GM23338 (cell line): Measurements from ENCODE around the gene DAAM1. TPM values are rescaled to one million over a fixed set of nuclear protein-coding genes. Genes with fewer than 3 reads are reported as not detected.

Experiments used
- ATAC-seq: fragments of 200-7000 bp; cut with Tn5 transposase; 3 replicates; pipeline ENCODE4 v1.9.1; 2020
- DNase-seq: peaks from one replicate; pipeline ENCODE4 v3.0.0-alpha.2; 2015; ENCODE audit warnings: low spot score
- H2AFZ ChIP-seq: fragments of 200-600 bp; sonication (generic); 2 replicates; pipeline ENCODE4 v1.8.0; 2016; ENCODE audit warnings: antibody characterized with exemption, mild to moderate bottlenecking, moderate library complexity
- H3F3A ChIP-seq: fragments of 200-600 bp; sonication (generic); replicated peaks from 2 replicates; pipeline ENCODE4 v1.8.0; 2017; ENCODE audit warnings: antibody characterized with exemption, mixed run types, low read depth
- H3K27ac ChIP-seq: fragments of 200-600 bp; sonication (generic); 2 replicates; pipeline ENCODE4 v1.6.1; 2016; ENCODE audit warnings: low read depth
- H3K27me3 ChIP-seq: fragments of 200-600 bp; sonication (generic); 2 replicates; pipeline ENCODE4 v1.8.0; 2016; ENCODE audit warnings: mild to moderate bottlenecking, mixed run types, moderate library complexity; ENCODE audit not compliant: insufficient read depth
- H3K36me3 ChIP-seq: fragments of 200-600 bp; sonication (generic); 2 replicates; pipeline ENCODE4 v1.8.0; 2016; ENCODE audit warnings: mild to moderate bottlenecking; ENCODE audit not compliant: insufficient read depth
- H3K4me1 ChIP-seq: fragments of 200-600 bp; sonication (generic); 2 replicates; pipeline ENCODE4 v1.8.0; 2016; ENCODE audit warnings: mild to moderate bottlenecking, moderate library complexity; ENCODE audit not compliant: insufficient read depth
- H3K4me2 ChIP-seq: fragments of 200-600 bp; sonication (generic); 2 replicates; pipeline ENCODE4 v1.7.1; 2017; ENCODE audit warnings: mixed run types
- H3K4me3 ChIP-seq: fragments of 200-600 bp; sonication (generic); 2 replicates; pipeline ENCODE4 v1.6.1; 2016; ENCODE audit warnings: mixed run types
- H3K79me2 ChIP-seq: fragments of 200-600 bp; sonication (generic); replicated peaks from 2 replicates; pipeline ENCODE4 v1.8.0; 2017; ENCODE audit warnings: mild to moderate bottlenecking; ENCODE audit not compliant: insufficient read depth
- H3K9me2 ChIP-seq: fragments of 200-600 bp; sonication (generic); 2 replicates; pipeline ENCODE4 v1.8.0; 2017; ENCODE audit not compliant: insufficient read depth
- H4K20me1 ChIP-seq: fragments of 200-600 bp; sonication (generic); replicated peaks from 2 replicates; pipeline ENCODE4 v1.8.0; 2017; ENCODE audit warnings: mild to moderate bottlenecking; ENCODE audit not compliant: insufficient read depth
- H3K27ac Mint-ChIP-seq: 2 replicates; pipeline ENCODE4 v1.8.0; 2020; ENCODE audit warnings: inconsistent platforms, mild to moderate bottlenecking, moderate library complexity, mixed read lengths
- H3K27me3 Mint-ChIP-seq: 3 replicates; pipeline ENCODE4 v1.8.0; 2022; ENCODE audit warnings: low read depth, mild to moderate bottlenecking, moderate library complexity, mixed read lengths, inconsistent platforms; ENCODE audit not compliant: insufficient read depth, poor library complexity
- H3K36me3 Mint-ChIP-seq: 3 replicates; pipeline ENCODE4 v1.8.0; 2021; ENCODE audit warnings: low read depth, mild to moderate bottlenecking, inconsistent platforms, moderate library complexity, mixed read lengths
- H3K4me1 Mint-ChIP-seq: 3 replicates; pipeline ENCODE4 v1.8.0; 2020; ENCODE audit warnings: mild to moderate bottlenecking, inconsistent platforms, mixed read lengths
- H3K4me3 Mint-ChIP-seq: 3 replicates; pipeline ENCODE4 v1.8.0; 2021; ENCODE audit warnings: moderate library complexity, mild to moderate bottlenecking, inconsistent platforms, mixed read lengths
- H3K9me3 Mint-ChIP-seq: 3 replicates; pipeline ENCODE4 v1.8.0; 2020; ENCODE audit warnings: moderate library complexity, mild to moderate bottlenecking, inconsistent platforms, mixed read lengths
- JUNB ChIP-seq: IDR thresholded peaks from one replicate; pipeline ENCODE4 v1.6.1; 2016; ENCODE audit warnings: antibody characterized with exemption; ENCODE audit not compliant: unreplicated experiment
- NANOG ChIP-seq: IDR thresholded peaks from 2 replicates; pipeline ENCODE4 v1.6.1; 2016; ENCODE audit warnings: antibody characterized with exemption, borderline replicate concordance
- POLR2AphosphoS5 ChIP-seq: IDR thresholded peaks from 2 replicates; pipeline ENCODE4 v1.6.1; 2016; ENCODE audit warnings: antibody characterized with exemption, low read depth
- STAT1 ChIP-seq: IDR thresholded peaks from one replicate; pipeline ENCODE4 v1.6.1; 2016; ENCODE audit warnings: antibody characterized with exemption; ENCODE audit not compliant: unreplicated experiment
- ZNF114 ChIP-seq: fragments of 250-450 bp; sonication (Bioruptor Pico); IDR thresholded peaks from 2 replicates; pipeline ENCODE4 v1.5.0; 2020; ENCODE audit warnings: mild to moderate bottlenecking, moderate library complexity
- ZNF331 ChIP-seq: fragments of 250-450 bp; sonication (Bioruptor Pico); IDR thresholded peaks from 2 replicates; pipeline ENCODE4 v1.5.0; 2020; ENCODE audit warnings: low read depth, mild to moderate bottlenecking, moderate library complexity
- polyA plus RNA-seq: library from polyadenylated mRNA; unstranded; fragments of >200 nt; fragmentation: Nextera tagmentation; extraction: Ambion mirVana; gene quantifications from 2 replicates; pipeline ENCODE4 v1.2.1, GENCODE V29; 2016
- total RNA-seq: library from RNA; depleted of rRNA; stranded (reverse); fragments of >200 nt; shearing (Covaris generic); gene quantifications from 2 replicates; pipeline ENCODE4 v1.2.3, GENCODE V29; 2014
- TF ChIP-seq, protein P1 (sequence below), 2 experiments: fragments of 200-600 bp in 1 of 2; sonication (generic) in 1 of 2; conservative IDR thresholded peaks; 2 replicates each; pipeline versions ENCODE4 v1.5.1 to v1.6.1; 2016 to 2017; ENCODE audit warnings: antibody characterized with exemption in 2 of 2, low read depth in 2 of 2, mild to moderate bottlenecking in 2 of 2, moderate library complexity in 1 of 2
- TF ChIP-seq, protein P2 (sequence below): fragments of 250-450 bp; sonication (Bioruptor Pico); IDR thresholded peaks from 2 replicates; pipeline ENCODE4 v1.5.0; 2020; ENCODE audit warnings: mild to moderate bottlenecking, moderate library complexity
- TF ChIP-seq, protein P3 (sequence below): IDR thresholded peaks from 2 replicates; pipeline ENCODE4 v1.6.1; 2016; ENCODE audit warnings: antibody characterized with exemption

The DAAM1 gene
- total and polyA plus RNA-seq, 2 experiments from 2014 or later, result 36.3 to 42.1 TPM

DNA sequence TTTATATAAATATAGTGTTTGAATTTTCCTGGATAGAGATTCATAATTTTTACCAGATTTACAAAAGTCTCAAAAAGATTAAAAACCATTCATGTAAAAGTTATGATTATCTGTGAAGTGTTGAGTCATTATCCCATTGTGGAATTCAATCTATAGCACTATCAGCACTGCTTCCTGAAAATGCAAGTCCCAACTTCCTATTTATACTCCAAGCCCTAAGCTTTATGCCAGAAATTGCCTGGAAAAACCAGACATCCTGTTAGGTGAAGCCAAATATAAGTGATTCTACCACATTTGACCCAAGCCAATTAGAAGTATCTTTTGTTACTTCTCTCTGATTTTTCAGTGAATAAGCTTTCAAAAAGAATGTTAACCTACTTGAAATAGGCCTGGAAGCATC is 147.6 kb downstream of the DAAM1 start:
- peak overlapping the region; percentile 39; the same call in 1 of the 2 replicates for H3K27ac ChIP-seq
- no peaks in the 10 kb centered on the region for H3F3A ChIP-seq
- DNase-seq, result no peak
- H3K27me3 ChIP-seq, result no peaks in the 10 kb centered on the region
- TF ChIP-seq ZNF331 (CRISPR knock-in tag) (no peak), ZNF114 (CRISPR knock-in tag) (no peak), STAT1 (no peak), POLR2AphosphoS5 (no peak), JUNB (no peak), NANOG (no peak)
- TF ChIP-seq, protein P1, sequence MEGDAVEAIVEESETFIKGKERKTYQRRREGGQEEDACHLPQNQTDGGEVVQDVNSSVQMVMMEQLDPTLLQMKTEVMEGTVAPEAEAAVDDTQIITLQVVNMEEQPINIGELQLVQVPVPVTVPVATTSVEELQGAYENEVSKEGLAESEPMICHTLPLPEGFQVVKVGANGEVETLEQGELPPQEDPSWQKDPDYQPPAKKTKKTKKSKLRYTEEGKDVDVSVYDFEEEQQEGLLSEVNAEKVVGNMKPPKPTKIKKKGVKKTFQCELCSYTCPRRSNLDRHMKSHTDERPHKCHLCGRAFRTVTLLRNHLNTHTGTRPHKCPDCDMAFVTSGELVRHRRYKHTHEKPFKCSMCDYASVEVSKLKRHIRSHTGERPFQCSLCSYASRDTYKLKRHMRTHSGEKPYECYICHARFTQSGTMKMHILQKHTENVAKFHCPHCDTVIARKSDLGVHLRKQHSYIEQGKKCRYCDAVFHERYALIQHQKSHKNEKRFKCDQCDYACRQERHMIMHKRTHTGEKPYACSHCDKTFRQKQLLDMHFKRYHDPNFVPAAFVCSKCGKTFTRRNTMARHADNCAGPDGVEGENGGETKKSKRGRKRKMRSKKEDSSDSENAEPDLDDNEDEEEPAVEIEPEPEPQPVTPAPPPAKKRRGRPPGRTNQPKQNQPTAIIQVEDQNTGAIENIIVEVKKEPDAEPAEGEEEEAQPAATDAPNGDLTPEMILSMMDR (conservative IDR thresholded peaks at IDR 0.05; ENCODE audit: low read depth in 2 of 2), result no peak
- TF ChIP-seq, protein P2, sequence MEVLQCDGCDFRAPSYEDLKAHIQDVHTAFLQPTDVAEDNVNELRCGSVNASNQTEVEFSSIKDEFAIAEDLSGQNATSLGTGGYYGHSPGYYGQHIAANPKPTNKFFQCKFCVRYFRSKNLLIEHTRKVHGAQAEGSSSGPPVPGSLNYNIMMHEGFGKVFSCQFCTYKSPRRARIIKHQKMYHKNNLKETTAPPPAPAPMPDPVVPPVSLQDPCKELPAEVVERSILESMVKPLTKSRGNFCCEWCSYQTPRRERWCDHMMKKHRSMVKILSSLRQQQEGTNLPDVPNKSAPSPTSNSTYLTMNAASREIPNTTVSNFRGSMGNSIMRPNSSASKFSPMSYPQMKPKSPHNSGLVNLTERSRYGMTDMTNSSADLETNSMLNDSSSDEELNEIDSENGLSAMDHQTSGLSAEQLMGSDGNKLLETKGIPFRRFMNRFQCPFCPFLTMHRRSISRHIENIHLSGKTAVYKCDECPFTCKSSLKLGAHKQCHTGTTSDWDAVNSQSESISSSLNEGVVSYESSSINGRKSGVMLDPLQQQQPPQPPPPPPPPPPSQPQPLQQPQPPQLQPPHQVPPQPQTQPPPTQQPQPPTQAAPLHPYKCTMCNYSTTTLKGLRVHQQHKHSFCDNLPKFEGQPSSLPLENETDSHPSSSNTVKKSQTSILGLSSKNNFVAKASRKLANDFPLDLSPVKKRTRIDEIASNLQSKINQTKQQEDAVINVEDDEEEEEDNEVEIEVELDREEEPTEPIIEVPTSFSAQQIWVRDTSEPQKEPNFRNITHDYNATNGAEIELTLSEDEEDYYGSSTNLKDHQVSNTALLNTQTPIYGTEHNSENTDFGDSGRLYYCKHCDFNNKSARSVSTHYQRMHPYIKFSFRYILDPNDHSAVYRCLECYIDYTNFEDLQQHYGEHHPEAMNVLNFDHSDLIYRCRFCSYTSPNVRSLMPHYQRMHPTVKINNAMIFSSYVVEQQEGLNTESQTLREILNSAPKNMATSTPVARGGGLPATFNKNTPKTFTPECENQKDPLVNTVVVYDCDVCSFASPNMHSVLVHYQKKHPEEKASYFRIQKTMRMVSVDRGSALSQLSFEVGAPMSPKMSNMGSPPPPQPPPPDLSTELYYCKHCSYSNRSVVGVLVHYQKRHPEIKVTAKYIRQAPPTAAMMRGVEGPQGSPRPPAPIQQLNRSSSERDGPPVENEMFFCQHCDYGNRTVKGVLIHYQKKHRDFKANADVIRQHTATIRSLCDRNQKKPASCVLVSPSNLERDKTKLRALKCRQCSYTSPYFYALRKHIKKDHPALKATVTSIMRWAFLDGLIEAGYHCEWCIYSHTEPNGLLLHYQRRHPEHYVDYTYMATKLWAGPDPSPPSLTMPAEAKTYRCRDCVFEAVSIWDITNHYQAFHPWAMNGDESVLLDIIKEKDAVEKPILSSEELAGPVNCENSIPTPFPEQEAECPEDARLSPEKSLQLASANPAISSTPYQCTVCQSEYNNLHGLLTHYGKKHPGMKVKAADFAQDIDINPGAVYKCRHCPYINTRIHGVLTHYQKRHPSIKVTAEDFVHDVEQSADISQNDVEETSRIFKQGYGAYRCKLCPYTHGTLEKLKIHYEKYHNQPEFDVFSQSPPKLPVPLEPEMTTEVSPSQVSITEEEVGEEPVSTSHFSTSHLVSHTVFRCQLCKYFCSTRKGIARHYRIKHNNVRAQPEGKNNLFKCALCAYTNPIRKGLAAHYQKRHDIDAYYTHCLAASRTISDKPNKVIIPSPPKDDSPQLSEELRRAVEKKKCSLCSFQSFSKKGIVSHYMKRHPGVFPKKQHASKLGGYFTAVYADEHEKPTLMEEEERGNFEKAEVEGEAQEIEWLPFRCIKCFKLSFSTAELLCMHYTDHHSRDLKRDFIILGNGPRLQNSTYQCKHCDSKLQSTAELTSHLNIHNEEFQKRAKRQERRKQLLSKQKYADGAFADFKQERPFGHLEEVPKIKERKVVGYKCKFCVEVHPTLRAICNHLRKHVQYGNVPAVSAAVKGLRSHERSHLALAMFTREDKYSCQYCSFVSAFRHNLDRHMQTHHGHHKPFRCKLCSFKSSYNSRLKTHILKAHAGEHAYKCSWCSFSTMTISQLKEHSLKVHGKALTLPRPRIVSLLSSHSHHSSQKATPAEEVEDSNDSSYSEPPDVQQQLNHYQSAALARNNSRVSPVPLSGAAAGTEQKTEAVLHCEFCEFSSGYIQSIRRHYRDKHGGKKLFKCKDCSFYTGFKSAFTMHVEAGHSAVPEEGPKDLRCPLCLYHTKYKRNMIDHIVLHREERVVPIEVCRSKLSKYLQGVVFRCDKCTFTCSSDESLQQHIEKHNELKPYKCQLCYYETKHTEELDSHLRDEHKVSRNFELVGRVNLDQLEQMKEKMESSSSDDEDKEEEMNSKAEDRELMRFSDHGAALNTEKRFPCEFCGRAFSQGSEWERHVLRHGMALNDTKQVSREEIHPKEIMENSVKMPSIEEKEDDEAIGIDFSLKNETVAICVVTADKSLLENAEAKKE, result no peak
- TF ChIP-seq, protein P3, sequence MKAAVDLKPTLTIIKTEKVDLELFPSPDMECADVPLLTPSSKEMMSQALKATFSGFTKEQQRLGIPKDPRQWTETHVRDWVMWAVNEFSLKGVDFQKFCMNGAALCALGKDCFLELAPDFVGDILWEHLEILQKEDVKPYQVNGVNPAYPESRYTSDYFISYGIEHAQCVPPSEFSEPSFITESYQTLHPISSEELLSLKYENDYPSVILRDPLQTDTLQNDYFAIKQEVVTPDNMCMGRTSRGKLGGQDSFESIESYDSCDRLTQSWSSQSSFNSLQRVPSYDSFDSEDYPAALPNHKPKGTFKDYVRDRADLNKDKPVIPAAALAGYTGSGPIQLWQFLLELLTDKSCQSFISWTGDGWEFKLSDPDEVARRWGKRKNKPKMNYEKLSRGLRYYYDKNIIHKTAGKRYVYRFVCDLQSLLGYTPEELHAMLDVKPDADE, result no peak
- H3K27ac Mint-ChIP-seq, result no peak overlapping the region
- peaks cover 52% of the 10 kb centered on the region for H3K4me1 Mint-ChIP-seq
- peaks cover 2% of the 10 kb centered on the region for H3K27me3 Mint-ChIP-seq
- ATAC-seq, result no peak
- H3K4me3 ChIP-seq, result no peak overlapping the region
- H4K20me1 ChIP-seq, result no peaks in the 10 kb centered on the region
- no peaks in the 10 kb centered on the region for H3K36me3 ChIP-seq
- H3K36me3 Mint-ChIP-seq, result peaks cover 11% of the 10 kb centered on the region
- H3K4me1 ChIP-seq, result peaks cover 74% of the 10 kb centered on the region
- peaks cover 11% of the 10 kb centered on the region for H3K9me2 ChIP-seq
- no peak overlapping the region for H3K4me3 Mint-ChIP-seq
- H3K79me2 ChIP-seq, result no peaks in the 10 kb centered on the region
- H3K4me2 ChIP-seq, result peak overlapping the region; percentile 9; the same call in 1 of the 2 replicates
- H2AFZ ChIP-seq, result no peak overlapping the region
- H3K9me3 Mint-ChIP-seq, result no peaks in the 10 kb centered on the region
